ENCODE data around the gene HDAC9. TPM values are rescaled to one million over a fixed set of nuclear protein-coding genes. Genes with fewer than 3 reads are reported as not detected.

HDAC9 gene
- total RNA-seq, 4 donors from 2014 or later: 10.3 to 48.4 (median 12.2) TPM

- no peak for DNase-seq (ENCODE audit: low spot score in 2 of 2)
- WGBS, 2 donors: 73 to 78% methylated on average over 3 of the region's 3 CpGs
- TF ChIP-seq POLR2A (IDR thresholded peaks at IDR 0.05) (no peak), CTCF (IDR thresholded peaks at IDR 0.05) (no peak), EP300 (IDR thresholded peaks at IDR 0.05) (no peak)
Observed at GRCh38 chr7:18993933-18994668, 498.6 kb downstream of the HDAC9 start.

GRCh38 chr7:18995270-18995671 lies 499.7 kb downstream of the HDAC9 start:
- no peak for DNase-seq (ENCODE audit: low spot score in 2 of 2)
- 44 to 49% methylated on average over 3 of the region's 3 CpGs for WGBS, 2 donors
- Histone ChIP-seq H3K36me3 (no peaks in the 10 kb centered on the region), H3K9me3 (no peaks in the 10 kb centered on the region), H3K27me3 (no peaks in the 10 kb centered on the region), H3K27ac (no peak overlapping the region), H3K4me1 (no peaks in the 10 kb centered on the region), H3K4me3 (no peak overlapping the region)
- TF ChIP-seq POLR2A (IDR thresholded peaks at IDR 0.05) (no peak), CTCF (IDR thresholded peaks at IDR 0.05) (no peak), EP300 (IDR thresholded peaks at IDR 0.05) (no peak)

More at GRCh38 chr7:18993933-18994668, 498.6 kb downstream of the HDAC9 start:
- no peak overlapping the region for H3K27ac ChIP-seq
- no peaks in the 10 kb centered on the region for H3K27me3 ChIP-seq
- H3K4me3 ChIP-seq: no peak overlapping the region
- H3K4me1 ChIP-seq: no peaks in the 10 kb centered on the region
- no peaks in the 10 kb centered on the region for H3K36me3 ChIP-seq
- H3K9me3 ChIP-seq: no peaks in the 10 kb centered on the region

GRCh38 chr7:18995811-18996426 lies 500.4 kb downstream of the HDAC9 start:
- no peaks in the 10 kb centered on the region for H3K36me3 ChIP-seq
- H3K4me1 ChIP-seq: no peaks in the 10 kb centered on the region
- H3K9me3 ChIP-seq: no peaks in the 10 kb centered on the region
- no peak for TF ChIP-seq POLR2A (IDR thresholded peaks at IDR 0.05)
- TF ChIP-seq CTCF (IDR thresholded peaks at IDR 0.05): no peak
- TF ChIP-seq EP300 (IDR thresholded peaks at IDR 0.05): no peak
- 45 to 51% methylated on average over 5 of the region's 5 CpGs for WGBS, 2 donors
- H3K27me3 ChIP-seq: no peaks in the 10 kb centered on the region
- no peak overlapping the region for H3K4me3 ChIP-seq
- DNase-seq (ENCODE audit: low spot score in 2 of 2): no peak
- no peak overlapping the region for H3K27ac ChIP-seq

GRCh38 chr7:18996583-18996982 lies 501.0 kb downstream of the HDAC9 start:
- 79 to 82% methylated on average over 2 of the region's 2 CpGs for WGBS, 2 donors
- H3K27ac ChIP-seq: no peak overlapping the region
- DNase-seq (ENCODE audit: low spot score in 2 of 2): no peak

More at GRCh38 chr7:18996583-18996982, 501.0 kb downstream of the HDAC9 start:
- Histone ChIP-seq H3K9me3 (no peaks in the 10 kb centered on the region), H3K4me1 (peaks cover 0 to 3% (median 0%) of the 10 kb centered on the region in 4 donors), H3K36me3 (no peaks in the 10 kb centered on the region), H3K27me3 (no peaks in the 10 kb centered on the region), H3K4me3 (no peak overlapping the region)
- TF ChIP-seq CTCF (IDR thresholded peaks at IDR 0.05): no peak
- no peak for TF ChIP-seq EP300 (IDR thresholded peaks at IDR 0.05)
- no peak for TF ChIP-seq POLR2A (IDR thresholded peaks at IDR 0.05)
